GM12891 (cell line): Measurements from ENCODE around the gene SPNS2.
"Not testable (repeated sequence)": the region's sequence is repeated elsewhere in the genome, so short reads cannot be mapped to it uniquely, and the experiment has no call there.

ENCODE experiments used
- DNase-seq: peaks from one replicate; pipeline ENCODE4 v3.0.0; 2011; ENCODE audit warnings: low spot score; ENCODE audit not compliant: insufficient read length
- FAIRE-seq: peaks from 2 replicates; lab custom pipeline; 2011; peaks lifted over from hg19 to GRCh38; lab: Jason Lieb, UNC
- PAX5 ChIP-seq: IDR thresholded peaks from 2 replicates; pipeline ENCODE4 v1.6.1; 2011; ENCODE audit warnings: low read length, moderate library complexity, mild to moderate bottlenecking; ENCODE audit not compliant: insufficient read depth, severe bottlenecking
- POLR2A ChIP-seq: IDR thresholded peaks from 2 replicates; pipeline ENCODE4 v1.6.1; 2011; ENCODE audit warnings: low read depth, low read length, control low read depth
- POLR2AphosphoS5 ChIP-seq: IDR thresholded peaks from 2 replicates; pipeline ENCODE4 v1.6.1; 2011; ENCODE audit warnings: low read depth, low read length, control low read depth
- POU2F2 ChIP-seq: IDR thresholded peaks from 2 replicates; pipeline ENCODE4 v1.6.1; 2011; ENCODE audit warnings: low read depth, mild to moderate bottlenecking, control low read depth, low read length, moderate library complexity
- SPI1 ChIP-seq: IDR thresholded peaks from 2 replicates; pipeline ENCODE4 v1.6.1; 2011; ENCODE audit warnings: low read depth, low read length, control low read depth
- TAF1 ChIP-seq: IDR thresholded peaks from 2 replicates; pipeline ENCODE4 v1.6.1; 2011; ENCODE audit warnings: low read depth, low read length, control low read depth

The SPNS2 gene

DNA sequence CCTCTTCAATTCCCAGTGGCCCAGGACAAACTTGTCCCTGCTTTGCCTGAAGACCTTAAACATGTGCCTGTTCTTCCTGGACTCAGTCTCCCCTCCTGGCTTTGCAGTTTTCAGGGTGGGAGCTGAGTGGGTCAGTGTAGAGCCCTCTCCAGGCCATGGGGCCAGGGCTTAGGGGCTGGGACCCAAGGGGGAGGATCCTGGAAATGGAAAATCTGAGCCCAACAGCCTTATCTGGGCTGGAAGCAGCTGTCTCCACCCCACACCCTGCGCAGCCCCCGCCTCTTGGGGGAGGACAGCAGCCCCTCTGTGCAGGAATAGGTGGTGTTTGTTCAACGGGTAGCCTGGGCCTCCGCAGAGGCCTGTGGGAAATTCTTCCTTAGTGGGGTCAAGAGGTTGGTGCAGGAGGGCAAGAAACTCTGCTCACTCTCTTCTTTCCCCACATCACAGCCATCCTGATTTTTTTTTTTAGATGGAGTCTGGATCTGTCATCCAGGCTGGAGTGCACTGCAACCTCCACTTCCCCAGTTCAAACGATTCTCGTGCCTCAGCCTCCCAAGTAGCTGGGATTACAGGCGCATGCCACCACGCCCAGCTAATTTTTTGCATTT, 78.8 kb downstream of the SPNS2 start:
- no peak for TF ChIP-seq SPI1
- TF ChIP-seq POU2F2, result no peak
- TF ChIP-seq TAF1, result no peak
- DNase-seq (no peak), FAIRE-seq (no peak)

DNA sequence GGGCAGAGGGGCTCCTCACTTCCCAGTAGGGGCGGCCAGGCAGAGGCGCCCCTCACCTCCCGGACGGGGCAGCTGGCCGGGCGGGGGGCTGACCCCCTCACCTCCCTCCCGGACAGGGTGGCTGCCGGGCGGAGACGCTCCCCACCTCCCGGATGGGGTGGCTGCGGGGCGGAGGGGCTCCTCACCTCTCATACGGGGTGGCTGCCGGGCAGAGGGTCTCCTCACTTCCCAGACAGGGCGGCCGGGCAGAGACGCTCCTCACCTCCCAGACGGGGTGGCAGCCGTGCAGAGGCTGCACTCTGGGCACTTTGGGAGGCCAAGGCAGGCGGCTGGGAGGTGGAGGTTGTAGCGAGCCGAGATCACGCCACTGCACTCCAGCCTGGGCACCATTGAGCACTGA, 79.7 kb downstream of the SPNS2 start:
- FAIRE-seq, DNase-seq: not testable (repeated sequence)

DNA sequence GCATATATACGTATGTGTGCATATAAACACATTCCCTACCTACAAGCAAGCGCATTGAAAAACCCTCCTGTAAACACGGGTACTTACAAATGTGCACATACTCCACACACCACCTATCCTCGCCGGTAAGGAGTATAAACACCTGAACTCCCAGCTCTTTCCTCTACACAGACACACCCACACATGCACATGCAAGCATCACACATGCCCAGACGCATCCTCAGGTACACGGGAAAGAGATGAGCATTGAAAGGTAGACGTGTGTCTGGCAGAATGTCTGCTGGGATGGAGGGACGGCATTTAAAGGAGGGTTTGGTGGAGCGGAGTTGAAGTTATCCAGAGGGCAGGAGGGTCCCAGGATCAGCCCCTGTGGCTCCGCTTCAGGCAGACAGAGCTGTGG, 81.0 kb downstream of the SPNS2 start:
- DNase-seq (no peak), FAIRE-seq (no peak)
- TF ChIP-seq POU2F2, result no peak
- no peak for TF ChIP-seq TAF1
- no peak for TF ChIP-seq PAX5
- no peak for TF ChIP-seq SPI1
- no peak for TF ChIP-seq POLR2A
- TF ChIP-seq POLR2AphosphoS5, result no peak

GRCh38 chr17:4580291-4580690, 81.6 kb downstream of the SPNS2 start:
- no peak for DNase-seq
- TF ChIP-seq TAF1 (no peak), PAX5 (no peak), POLR2AphosphoS5 (no peak), POLR2A (no peak), POU2F2 (no peak), SPI1 (no peak)
- FAIRE-seq, result no peak

GRCh38 chr17:4582101-4582501, 83.4 kb downstream of the SPNS2 start:
- no peak for DNase-seq
- no peak for TF ChIP-seq TAF1
- TF ChIP-seq POLR2AphosphoS5, result no peak
- no peak for TF ChIP-seq POLR2A
- no peak for TF ChIP-seq POU2F2
- TF ChIP-seq PAX5, result no peak
- no peak for TF ChIP-seq SPI1
- no peak for FAIRE-seq

DNA sequence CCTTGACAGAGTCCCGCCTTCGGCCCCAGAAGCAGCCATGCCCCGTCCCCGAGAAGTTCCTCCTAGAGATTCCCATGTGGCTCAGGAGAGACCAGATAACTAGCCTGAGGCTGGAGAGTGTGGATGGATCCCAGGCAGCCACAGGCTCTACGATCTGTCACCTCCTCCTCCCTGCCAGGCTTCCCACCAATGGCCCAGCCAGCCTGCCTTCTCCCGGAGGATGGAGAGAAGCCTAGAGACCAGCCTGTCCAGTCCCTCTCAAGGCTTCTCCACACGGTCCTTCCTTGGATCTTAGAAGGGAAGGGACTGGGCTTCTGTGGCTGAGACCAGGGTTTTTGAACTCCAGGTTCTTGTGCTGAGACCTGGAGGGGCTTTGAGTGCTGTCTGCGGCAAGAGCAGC, 84.0 kb downstream of the SPNS2 start:
- FAIRE-seq (no peak), DNase-seq (no peak)
- no peak for TF ChIP-seq POLR2AphosphoS5
- no peak for TF ChIP-seq POLR2A
- TF ChIP-seq TAF1, result no peak
- TF ChIP-seq SPI1, result no peak

DNA sequence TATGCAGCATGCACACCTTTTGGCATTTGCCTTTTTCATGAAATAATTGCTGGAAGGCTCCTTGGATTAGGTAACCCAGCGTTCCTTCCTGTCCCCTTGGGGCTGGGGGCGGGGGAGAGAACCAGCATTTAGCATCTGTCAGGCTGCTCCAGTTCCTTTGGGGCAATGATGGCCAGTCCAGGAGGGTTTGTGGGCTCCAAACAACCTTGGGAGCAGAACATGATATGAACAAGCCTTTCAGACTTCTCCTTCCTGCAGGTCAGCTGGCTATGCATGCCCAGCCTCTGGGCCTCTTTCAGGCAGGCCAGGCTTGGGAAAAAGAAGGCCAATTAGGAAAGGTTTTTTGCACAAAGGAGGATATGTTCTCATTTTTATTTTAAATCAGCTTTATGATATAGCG, 84.5 kb downstream of the SPNS2 start:
- no peak for TF ChIP-seq SPI1
- no peak for TF ChIP-seq TAF1
- no peak for TF ChIP-seq POU2F2
- TF ChIP-seq POLR2AphosphoS5, result no peak
- no peak for TF ChIP-seq POLR2A
- no peak for TF ChIP-seq PAX5
- FAIRE-seq (no peak), DNase-seq (no peak)

DNA sequence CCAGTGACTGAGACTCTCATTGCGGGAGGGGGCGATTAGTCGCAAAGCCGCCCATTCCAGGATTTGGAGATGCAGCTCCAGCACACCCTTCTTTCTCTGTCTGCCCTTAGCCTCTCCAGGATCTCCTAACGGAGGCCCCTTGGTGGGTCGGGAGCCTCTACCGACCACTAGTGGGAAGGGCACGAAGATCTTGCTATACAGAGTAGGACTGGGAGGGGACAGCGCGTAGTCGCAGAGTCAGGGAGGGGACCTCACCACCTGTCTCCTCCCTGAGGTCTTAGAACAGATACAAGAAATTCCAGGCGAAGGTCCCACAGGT, 85.1 kb downstream of the SPNS2 start:
- FAIRE-seq (no peak), DNase-seq (no peak)
- TF ChIP-seq POLR2A (no peak), TAF1 (no peak), POLR2AphosphoS5 (no peak)

DNA sequence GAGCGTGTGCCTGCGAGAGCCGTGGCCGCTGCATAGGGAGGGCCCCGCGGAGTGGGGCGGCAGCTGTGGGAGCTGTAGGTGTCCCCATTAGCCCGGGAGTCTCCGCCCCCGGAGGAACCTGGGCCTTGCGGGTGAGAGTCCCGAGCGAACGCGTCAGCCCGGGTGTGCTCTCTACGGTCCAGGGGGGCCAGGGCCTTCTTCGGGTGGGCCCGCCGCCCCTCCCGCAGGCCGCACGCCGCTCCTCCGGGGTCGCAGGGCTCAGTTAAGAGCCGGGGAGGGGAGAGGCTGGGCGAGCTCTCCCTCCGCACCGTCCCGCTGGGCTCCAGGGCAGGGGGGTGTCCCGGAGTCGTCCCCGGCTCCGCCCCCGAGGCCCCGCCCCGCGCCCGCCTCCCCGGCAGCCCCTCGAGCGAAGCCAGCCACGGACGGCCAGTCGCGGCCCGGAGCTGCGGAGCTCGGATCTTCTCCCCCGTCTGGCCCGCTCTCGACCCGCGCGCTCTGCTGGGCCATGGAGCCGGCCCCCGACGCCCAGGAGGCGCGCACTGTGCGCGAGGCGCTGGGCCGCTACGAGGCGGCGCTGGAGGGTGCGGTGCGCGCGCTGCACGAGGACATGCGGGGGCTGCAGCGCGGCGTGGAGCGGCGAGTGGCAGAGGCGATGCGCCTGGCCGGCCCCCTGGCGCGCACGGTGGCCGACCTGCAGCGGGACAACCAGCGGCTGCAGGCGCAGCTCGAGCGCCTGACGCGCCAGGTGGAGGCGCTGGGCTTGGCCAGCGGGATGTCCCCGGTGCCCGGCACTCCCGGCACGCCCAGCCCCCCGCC, 85.6 kb downstream of the SPNS2 start, which contains the start of gene SMTNL2:
Gene SMTNL2 (plus strand): TSS at position 429 of the 816 bp plus-strand sequence. CDS start 77 bp downstream, at position 506.
- no peak for TF ChIP-seq POLR2AphosphoS5
- TF ChIP-seq TAF1, result no peak
- no peak for TF ChIP-seq SPI1
- TF ChIP-seq POLR2A, result no peak
- no peak for TF ChIP-seq PAX5
- no peak for TF ChIP-seq POU2F2
- DNase-seq (no peak), FAIRE-seq (no peak)

GRCh38 chr17:4584917-4585637, 86.4 kb downstream of the SPNS2 start:
- FAIRE-seq, result no peak
- no peak for DNase-seq
- TF ChIP-seq POLR2AphosphoS5, result no peak
- TF ChIP-seq TAF1, result no peak
- TF ChIP-seq POLR2A, result no peak
- no peak for TF ChIP-seq PAX5
- TF ChIP-seq POU2F2, result no peak
- TF ChIP-seq SPI1, result no peak

DNA sequence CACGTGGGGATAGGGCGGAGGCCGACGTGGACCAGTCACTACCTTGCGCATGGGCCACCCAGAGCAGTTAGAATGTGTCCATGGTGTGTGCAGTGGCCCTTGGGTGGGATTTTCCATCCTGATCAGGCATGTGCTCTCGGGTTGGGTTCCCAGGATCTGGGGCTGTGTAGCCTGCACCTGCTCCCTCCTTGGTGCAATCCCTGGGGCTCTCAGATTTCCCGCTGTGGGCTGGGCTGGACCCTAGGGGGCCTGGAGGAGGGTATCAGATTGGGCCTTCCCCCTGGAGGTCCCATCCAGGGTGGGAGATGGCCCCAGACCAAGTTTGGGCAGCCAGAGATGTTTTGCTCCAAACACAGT, 86.9 kb downstream of the SPNS2 start:
- no peak for FAIRE-seq
- no peak for DNase-seq
- TF ChIP-seq SPI1 (no peak), PAX5 (no peak), POLR2AphosphoS5 (no peak), POU2F2 (no peak), TAF1 (no peak), POLR2A (no peak)
